Mammary epithelial cell (primary cell): ENCODE measurements around the gene GUCY1A1.

Experiments used
- CTCF ChIP-seq, 2 donors: IDR thresholded peaks in 1 of 2; conservative IDR thresholded peaks in 1 of 2; 2 replicates each; pipeline ENCODE4 v1.5.1; 2011 to 2012; ENCODE audit warnings: inconsistent platforms in 2 of 2, low read length in 2 of 2, mild to moderate bottlenecking in 2 of 2, control low read depth in 1 of 2, low read depth in 1 of 2; ENCODE audit not compliant: insufficient read depth in 1 of 2; ENCODE audit errors: extremely low read depth in 1 of 2
- EZH2 ChIP-seq: IDR thresholded peaks from 2 replicates; pipeline ENCODE4 v1.6.1; 2012; ENCODE audit warnings: low read length, inconsistent platforms, borderline replicate concordance

DNA sequence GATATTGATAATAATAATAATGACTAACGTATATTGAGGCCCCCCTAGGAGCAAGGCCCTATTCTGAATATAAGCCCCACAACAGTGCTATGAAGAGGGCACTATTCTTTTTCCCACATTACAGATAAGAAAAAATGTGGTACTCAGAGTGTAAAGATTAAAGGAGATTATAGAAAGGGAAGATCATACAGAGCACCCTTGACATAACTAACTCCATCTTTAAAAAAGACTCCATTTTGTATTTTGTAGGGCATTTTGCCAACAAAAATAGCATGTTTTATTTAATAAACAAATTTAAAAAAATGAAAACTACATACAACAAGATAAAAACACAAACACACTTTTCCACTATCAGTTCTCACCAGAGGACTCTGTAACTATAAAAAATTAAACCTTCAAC is 42.1 kb downstream of the GUCY1A1 start:
- TF ChIP-seq CTCF (conservative IDR thresholded peaks at IDR 0.05 in 1 of 2, IDR thresholded peaks at IDR 0.05 in 1 of 2; ENCODE audit: extremely low read depth in 1 of 2, insufficient read depth in 1 of 2, low read depth in 1 of 2, low read length in 2 of 2) (no peak), EZH2 (no peak)
